ENCODE data around the gene HIRA. TPM values are rescaled to one million over a fixed set of nuclear protein-coding genes. Genes with fewer than 3 reads are reported as not detected.

The HIRA gene
- total RNA-seq, 1 experiment from 2014 or later = 23.8 TPM

DNA sequence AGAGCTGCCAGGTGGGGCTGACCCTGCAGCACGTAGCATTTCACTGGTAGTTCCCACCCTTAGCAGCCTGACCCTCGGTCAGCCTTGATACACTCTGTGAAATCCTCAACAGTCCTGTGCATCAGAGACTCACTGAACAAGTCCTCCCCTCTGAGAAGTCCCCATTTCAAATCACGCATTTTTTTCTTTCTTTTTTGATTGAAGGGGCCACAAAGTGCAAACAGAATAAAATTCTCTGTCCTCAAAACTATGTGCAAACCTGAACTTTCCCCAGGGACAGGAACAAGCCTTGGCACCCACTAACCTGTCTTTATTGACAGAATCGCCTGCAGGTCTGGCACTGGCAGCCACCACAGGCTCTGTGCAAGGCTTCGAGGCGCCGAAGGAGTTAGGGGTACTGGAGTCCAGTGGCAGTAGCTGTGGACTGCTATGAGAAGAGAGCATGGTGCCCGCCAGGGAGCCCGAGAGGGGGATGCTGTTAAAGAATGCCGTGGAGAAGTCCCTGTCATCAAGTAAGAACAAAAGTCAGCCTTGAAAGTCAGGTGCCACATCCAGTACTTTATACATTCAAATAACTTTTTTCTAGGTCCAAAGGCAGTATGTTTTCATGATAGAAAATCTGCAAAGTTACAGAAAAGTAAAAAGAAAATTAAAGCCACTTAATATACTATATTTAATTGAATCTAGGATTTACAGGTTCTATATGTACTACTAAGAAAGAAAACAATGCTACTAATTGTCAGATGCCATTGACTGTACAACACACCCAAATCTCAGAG is 53.8 kb downstream of the HIRA start:
- POLR2A ChIA-PET = no interaction called here
- CTCF ChIA-PET = no interaction called here
- no TSS peak for BruUV-seq (replicated peaks)
- ATAC-seq (no peak), DNase-seq (ENCODE audit: low read depth, low spot score) (no peak)
- Histone ChIP-seq H3K9me3 (ENCODE audit: control insufficient read depth, insufficient read depth, low read depth, low read length) (no peaks in the 10 kb centered on the region), H3K27me3 (ENCODE audit: control insufficient read depth, insufficient read depth, low read length) (no peaks in the 10 kb centered on the region), H3K27ac (ENCODE audit: low read length) (no peak overlapping the region), H3K36me3 (ENCODE audit: control insufficient read depth, insufficient read depth, low read length) (peaks cover 11% of the 10 kb centered on the region), H3K4me1 (ENCODE audit: control insufficient read depth, insufficient read depth, low read length) (no peaks in the 10 kb centered on the region), H3K4me3 (ENCODE audit: low read depth in 2 of 2, low read length in 2 of 2) (no peak overlapping the region)
- in situ Hi-C loops (cut with HindIII; ENCODE audit: low pct_unique_long_range_greater_than_20kb, low sequenced_read_pairs) = no loop called here
- intact Hi-C loops (cut with micrococcal nuclease; ENCODE audit: unreplicated experiment) = no loop called here
- TF ChIP-seq POLR2AphosphoS5 (IDR thresholded peaks at IDR 0.05; ENCODE audit: low read depth, low read length) = no peak

- intact Hi-C loops (cut with micrococcal nuclease; ENCODE audit: unreplicated experiment) = no loop called here
- ChIA-PET POLR2A (no interaction called here), CTCF (no interaction called here)
- Histone ChIP-seq H3K9me3 (ENCODE audit: control insufficient read depth, insufficient read depth, low read depth, low read length) (no peaks in the 10 kb centered on the region), H3K27ac (ENCODE audit: low read length) (no peak overlapping the region), H3K4me1 (ENCODE audit: control insufficient read depth, insufficient read depth, low read length) (no peaks in the 10 kb centered on the region), H3K27me3 (ENCODE audit: control insufficient read depth, insufficient read depth, low read length) (no peaks in the 10 kb centered on the region), H3K4me3 (ENCODE audit: low read depth in 2 of 2, low read length in 2 of 2) (no peak overlapping the region), H3K36me3 (ENCODE audit: control insufficient read depth, insufficient read depth, low read length) (peaks cover 14% of the 10 kb centered on the region)
- no peak for DNase-seq (ENCODE audit: low read depth, low spot score)
- no peak for ATAC-seq
- in situ Hi-C loops (cut with HindIII; ENCODE audit: low pct_unique_long_range_greater_than_20kb, low sequenced_read_pairs) = no loop called here
- TF ChIP-seq, protein P1, sequence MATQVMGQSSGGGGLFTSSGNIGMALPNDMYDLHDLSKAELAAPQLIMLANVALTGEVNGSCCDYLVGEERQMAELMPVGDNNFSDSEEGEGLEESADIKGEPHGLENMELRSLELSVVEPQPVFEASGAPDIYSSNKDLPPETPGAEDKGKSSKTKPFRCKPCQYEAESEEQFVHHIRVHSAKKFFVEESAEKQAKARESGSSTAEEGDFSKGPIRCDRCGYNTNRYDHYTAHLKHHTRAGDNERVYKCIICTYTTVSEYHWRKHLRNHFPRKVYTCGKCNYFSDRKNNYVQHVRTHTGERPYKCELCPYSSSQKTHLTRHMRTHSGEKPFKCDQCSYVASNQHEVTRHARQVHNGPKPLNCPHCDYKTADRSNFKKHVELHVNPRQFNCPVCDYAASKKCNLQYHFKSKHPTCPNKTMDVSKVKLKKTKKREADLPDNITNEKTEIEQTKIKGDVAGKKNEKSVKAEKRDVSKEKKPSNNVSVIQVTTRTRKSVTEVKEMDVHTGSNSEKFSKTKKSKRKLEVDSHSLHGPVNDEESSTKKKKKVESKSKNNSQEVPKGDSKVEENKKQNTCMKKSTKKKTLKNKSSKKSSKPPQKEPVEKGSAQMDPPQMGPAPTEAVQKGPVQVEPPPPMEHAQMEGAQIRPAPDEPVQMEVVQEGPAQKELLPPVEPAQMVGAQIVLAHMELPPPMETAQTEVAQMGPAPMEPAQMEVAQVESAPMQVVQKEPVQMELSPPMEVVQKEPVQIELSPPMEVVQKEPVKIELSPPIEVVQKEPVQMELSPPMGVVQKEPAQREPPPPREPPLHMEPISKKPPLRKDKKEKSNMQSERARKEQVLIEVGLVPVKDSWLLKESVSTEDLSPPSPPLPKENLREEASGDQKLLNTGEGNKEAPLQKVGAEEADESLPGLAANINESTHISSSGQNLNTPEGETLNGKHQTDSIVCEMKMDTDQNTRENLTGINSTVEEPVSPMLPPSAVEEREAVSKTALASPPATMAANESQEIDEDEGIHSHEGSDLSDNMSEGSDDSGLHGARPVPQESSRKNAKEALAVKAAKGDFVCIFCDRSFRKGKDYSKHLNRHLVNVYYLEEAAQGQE (IDR thresholded peaks at IDR 0.05; ENCODE audit: insufficient read depth in 1 of 2, low read depth in 2 of 2, low read length in 1 of 2) = no peak
- TF ChIP-seq POLR2AphosphoS5 (IDR thresholded peaks at IDR 0.05; ENCODE audit: low read depth, low read length) (no peak), SIN3A (IDR thresholded peaks at IDR 0.05; ENCODE audit: borderline replicate concordance, insufficient read depth, low read depth, low read length) (no peak), TCF7L2 (IDR thresholded peaks at IDR 0.05; ENCODE audit: low read depth, low read length) (no peak)
- TF ChIP-seq, protein P2, sequence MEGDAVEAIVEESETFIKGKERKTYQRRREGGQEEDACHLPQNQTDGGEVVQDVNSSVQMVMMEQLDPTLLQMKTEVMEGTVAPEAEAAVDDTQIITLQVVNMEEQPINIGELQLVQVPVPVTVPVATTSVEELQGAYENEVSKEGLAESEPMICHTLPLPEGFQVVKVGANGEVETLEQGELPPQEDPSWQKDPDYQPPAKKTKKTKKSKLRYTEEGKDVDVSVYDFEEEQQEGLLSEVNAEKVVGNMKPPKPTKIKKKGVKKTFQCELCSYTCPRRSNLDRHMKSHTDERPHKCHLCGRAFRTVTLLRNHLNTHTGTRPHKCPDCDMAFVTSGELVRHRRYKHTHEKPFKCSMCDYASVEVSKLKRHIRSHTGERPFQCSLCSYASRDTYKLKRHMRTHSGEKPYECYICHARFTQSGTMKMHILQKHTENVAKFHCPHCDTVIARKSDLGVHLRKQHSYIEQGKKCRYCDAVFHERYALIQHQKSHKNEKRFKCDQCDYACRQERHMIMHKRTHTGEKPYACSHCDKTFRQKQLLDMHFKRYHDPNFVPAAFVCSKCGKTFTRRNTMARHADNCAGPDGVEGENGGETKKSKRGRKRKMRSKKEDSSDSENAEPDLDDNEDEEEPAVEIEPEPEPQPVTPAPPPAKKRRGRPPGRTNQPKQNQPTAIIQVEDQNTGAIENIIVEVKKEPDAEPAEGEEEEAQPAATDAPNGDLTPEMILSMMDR (IDR thresholded peaks at IDR 0.05) = no peak
- no TSS peak for BruUV-seq (replicated peaks)
Observed at GRCh38 chr22:19376971-19377370, 54.6 kb downstream of the HIRA start.

GRCh38 chr22:19376247-19376646 is 55.3 kb downstream of the HIRA start:
- Histone ChIP-seq H3K27me3 (ENCODE audit: control insufficient read depth, insufficient read depth, low read length) (no peaks in the 10 kb centered on the region), H3K36me3 (ENCODE audit: control insufficient read depth, insufficient read depth, low read length) (peaks cover 7% of the 10 kb centered on the region), H3K4me1 (ENCODE audit: control insufficient read depth, insufficient read depth, low read length) (no peaks in the 10 kb centered on the region), H3K27ac (ENCODE audit: low read length) (no peak overlapping the region), H3K4me3 (ENCODE audit: low read depth in 2 of 2, low read length in 2 of 2) (no peak overlapping the region), H3K9me3 (ENCODE audit: control insufficient read depth, insufficient read depth, low read depth, low read length) (no peaks in the 10 kb centered on the region)
- in situ Hi-C loops (cut with HindIII; ENCODE audit: low pct_unique_long_range_greater_than_20kb, low sequenced_read_pairs) (no loop called here), intact Hi-C loops (cut with micrococcal nuclease; ENCODE audit: unreplicated experiment) (no loop called here)
- ChIA-PET POLR2A (no interaction called here), CTCF (no interaction called here)
- TF ChIP-seq, protein P2 (IDR thresholded peaks at IDR 0.05) = no peak
- TF ChIP-seq, protein P1 (IDR thresholded peaks at IDR 0.05; ENCODE audit: insufficient read depth in 1 of 2, low read depth in 2 of 2, low read length in 1 of 2) = no peak
- TF ChIP-seq SIN3A (IDR thresholded peaks at IDR 0.05; ENCODE audit: borderline replicate concordance, insufficient read depth, low read depth, low read length) = no peak
- TF ChIP-seq POLR2AphosphoS5 (IDR thresholded peaks at IDR 0.05; ENCODE audit: low read depth, low read length) = no peak
- no peak for TF ChIP-seq TCF7L2 (IDR thresholded peaks at IDR 0.05; ENCODE audit: low read depth, low read length)
- no peak for ATAC-seq
- DNase-seq (ENCODE audit: low read depth, low spot score) = no peak
- no TSS peak for BruUV-seq (replicated peaks)
